NB4 (cell line): ENCODE results near the gene PLAGL2.
A peak's percentile ranks its signal among the peaks of the same experiment; 100 is the strongest.

ENCODE experiments used
- DNase-seq: peaks from one replicate; pipeline ENCODE4 v3.0.0; 2010; ENCODE audit warnings: low read depth
- H3K4me3 ChIP-seq: one replicate; pipeline ENCODE4 v1.5.1; 2011; ENCODE audit warnings: mild to moderate bottlenecking, low read depth, low read length, moderate library complexity
- CTCF ChIP-seq: IDR thresholded peaks from one replicate; pipeline ENCODE4 v1.5.1; 2012; ENCODE audit warnings: low read depth, low read length
- MAX ChIP-seq: IDR thresholded peaks from 2 replicates; pipeline ENCODE4 v1.6.1; 2011; ENCODE audit warnings: low read depth, low read length
- MYC ChIP-seq: IDR thresholded peaks from 2 replicates; pipeline ENCODE4 v1.6.1; 2011; ENCODE audit warnings: low read depth, low read length
- POLR2A ChIP-seq: IDR thresholded peaks from 2 replicates; pipeline ENCODE4 v1.6.1; 2011; ENCODE audit warnings: mild to moderate bottlenecking; ENCODE audit not compliant: insufficient read length; ENCODE audit errors: extremely low read depth

PLAGL2 gene

GRCh38 chr20:32236819-32237218, 29.3 kb upstream of the PLAGL2 start:
- H3K4me3 ChIP-seq, result no peak overlapping the region
- TF ChIP-seq MAX, result no peak
- no peak for TF ChIP-seq MYC
- no peak for DNase-seq

GRCh38 chr20:32236048-32236533, 28.5 kb upstream of the PLAGL2 start:
- H3K4me3 ChIP-seq, result no peak overlapping the region
- no peak for DNase-seq
- TF ChIP-seq CTCF, result no peak
- no peak for TF ChIP-seq POLR2A
- TF ChIP-seq MAX, result no peak
- no peak for TF ChIP-seq MYC

GRCh38 chr20:32235331-32236047, 27.9 kb upstream of the PLAGL2 start:
- no peak for DNase-seq
- no peak overlapping the region for H3K4me3 ChIP-seq
- TF ChIP-seq MYC (no peak), CTCF (no peak), POLR2A (no peak), MAX (no peak)

- peak; percentile 42 for DNase-seq
- no peak for TF ChIP-seq POLR2A
- no peak for TF ChIP-seq MAX
- no peak for TF ChIP-seq CTCF
- no peak for TF ChIP-seq MYC
- H3K4me3 ChIP-seq, result no peak overlapping the region
Measured at GRCh38 chr20:32234135-32234808, 26.7 kb upstream of the PLAGL2 start.

GRCh38 chr20:32233286-32233685, 25.7 kb upstream of the PLAGL2 start:
- DNase-seq, result no peak
- H3K4me3 ChIP-seq, result no peak overlapping the region
- no peak for TF ChIP-seq MAX
- no peak for TF ChIP-seq MYC
- TF ChIP-seq CTCF, result no peak
- TF ChIP-seq POLR2A, result no peak

- no peak for TF ChIP-seq POLR2A
- TF ChIP-seq CTCF, result no peak
- no peak for TF ChIP-seq MAX
- TF ChIP-seq MYC, result no peak
- no peak overlapping the region for H3K4me3 ChIP-seq
- no peak for DNase-seq
Measured at GRCh38 chr20:32232326-32232886, 24.9 kb upstream of the PLAGL2 start.
